SKM-1 (cell line): ENCODE measurements around the gene MKRN2OS.

Experiments used
- DNase-seq: peaks from one replicate; lab custom pipeline; 2025; ENCODE audit not compliant: unreplicated experiment; lab: John Stamatoyannopoulos, UW

The MKRN2OS gene

GRCh38 chr3:12515631-12516030 is 29.7 kb downstream of the MKRN2OS start:
- DNase-seq, result no peak

GRCh38 chr3:12513694-12514446 is 31.4 kb downstream of the MKRN2OS start:
- no peak for DNase-seq

DNA sequence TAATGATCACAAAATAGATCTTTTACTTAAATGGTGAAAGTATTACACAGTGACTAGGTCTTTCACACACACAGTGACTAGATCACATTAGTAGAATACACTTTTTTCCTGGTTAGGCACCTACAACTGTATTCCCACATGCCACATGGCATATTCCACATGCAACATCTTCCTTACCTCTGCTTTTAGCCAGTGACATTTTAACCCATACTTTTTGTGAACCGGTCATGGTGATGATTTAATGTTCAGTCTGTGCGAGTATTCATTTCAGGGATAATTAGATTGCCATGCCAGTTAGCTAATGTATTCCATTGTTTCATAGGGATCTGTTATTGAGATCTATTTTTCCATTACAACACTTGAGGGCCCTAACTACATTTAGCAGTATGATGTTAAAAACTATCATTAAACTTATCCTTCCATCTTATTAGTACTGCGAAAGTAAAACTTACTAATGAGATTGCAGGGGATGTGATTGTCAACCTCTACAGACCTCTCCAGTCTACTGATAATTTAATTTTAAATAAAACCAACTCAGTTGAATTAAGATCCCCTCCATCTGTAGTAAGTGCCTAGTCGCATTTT is 32.7 kb downstream of the MKRN2OS start:
- DNase-seq, result no peak

GRCh38 chr3:12509466-12509865 is 35.8 kb downstream of the MKRN2OS start:
- DNase-seq, result no peak

- DNase-seq, result no peak
Observed at GRCh38 chr3:12508291-12508700, 37.0 kb downstream of the MKRN2OS start.

- DNase-seq, result no peak
Observed at GRCh38 chr3:12507591-12508281, 37.6 kb downstream of the MKRN2OS start.

DNA sequence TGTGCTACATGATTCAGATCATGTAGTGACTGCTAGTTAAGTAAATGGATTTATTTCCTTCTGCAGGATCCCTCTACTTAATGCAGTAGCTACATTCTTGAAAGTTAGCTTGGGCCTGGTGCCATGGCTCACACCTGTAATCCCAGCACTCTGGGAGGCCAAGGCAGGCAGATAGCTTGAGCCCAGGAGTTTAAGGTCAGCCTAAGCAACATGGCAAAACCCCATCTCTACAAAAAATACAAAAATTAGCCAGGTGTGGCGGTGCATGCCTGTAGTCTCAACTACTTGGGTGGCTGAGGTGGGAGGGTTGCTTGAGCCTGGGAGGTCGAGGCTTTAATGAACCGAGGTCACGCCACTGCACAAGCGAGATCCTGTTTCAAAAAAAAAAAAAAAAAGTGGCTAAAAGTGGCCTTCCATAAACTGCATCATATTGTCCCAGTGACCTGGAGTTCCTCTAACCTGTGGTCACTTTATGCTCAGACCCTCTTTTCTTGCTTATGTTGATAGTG is 39.0 kb downstream of the MKRN2OS start:
- DNase-seq, result no peak

DNA sequence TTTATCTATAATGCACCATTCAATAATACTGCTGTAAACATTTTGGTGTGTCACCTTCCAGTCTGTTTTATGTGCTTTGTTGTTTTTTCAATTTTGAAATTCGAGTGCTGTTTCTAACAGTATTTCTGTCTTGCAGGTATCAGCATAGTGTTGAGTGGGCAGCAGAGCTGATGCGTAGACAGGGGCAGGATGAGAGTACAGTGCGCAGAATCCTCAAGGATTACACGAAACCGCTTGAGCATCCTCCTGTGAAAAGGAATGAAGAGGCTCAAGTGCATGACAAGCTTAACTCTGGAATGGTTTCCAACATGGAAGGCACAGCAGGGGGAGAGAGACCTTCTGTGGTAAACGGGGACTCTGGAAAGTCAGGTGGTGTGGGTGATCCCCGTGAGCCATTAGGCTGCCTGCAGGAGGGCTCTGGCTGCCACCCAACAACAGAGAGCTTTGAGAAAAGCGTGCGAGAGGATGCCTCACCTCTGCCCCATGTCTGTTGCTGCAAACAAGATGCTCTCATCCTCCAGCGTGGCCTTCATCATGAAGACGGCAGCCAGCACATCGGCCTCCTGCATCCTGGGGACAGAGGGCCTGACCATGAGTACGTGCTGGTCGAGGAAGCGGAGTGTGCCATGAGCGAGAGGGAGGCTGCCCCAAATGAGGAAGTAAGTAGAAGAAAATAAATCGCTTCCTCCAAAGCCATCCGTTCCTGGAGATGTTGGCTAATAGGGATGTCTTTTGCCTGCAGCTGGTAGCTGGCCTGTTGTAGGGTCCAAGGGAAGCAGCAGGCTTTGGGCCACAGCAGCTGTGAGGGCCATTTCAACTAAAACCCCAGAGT is 42.0 kb downstream of the MKRN2OS start:
- DNase-seq, result peak; percentile 60

DNA sequence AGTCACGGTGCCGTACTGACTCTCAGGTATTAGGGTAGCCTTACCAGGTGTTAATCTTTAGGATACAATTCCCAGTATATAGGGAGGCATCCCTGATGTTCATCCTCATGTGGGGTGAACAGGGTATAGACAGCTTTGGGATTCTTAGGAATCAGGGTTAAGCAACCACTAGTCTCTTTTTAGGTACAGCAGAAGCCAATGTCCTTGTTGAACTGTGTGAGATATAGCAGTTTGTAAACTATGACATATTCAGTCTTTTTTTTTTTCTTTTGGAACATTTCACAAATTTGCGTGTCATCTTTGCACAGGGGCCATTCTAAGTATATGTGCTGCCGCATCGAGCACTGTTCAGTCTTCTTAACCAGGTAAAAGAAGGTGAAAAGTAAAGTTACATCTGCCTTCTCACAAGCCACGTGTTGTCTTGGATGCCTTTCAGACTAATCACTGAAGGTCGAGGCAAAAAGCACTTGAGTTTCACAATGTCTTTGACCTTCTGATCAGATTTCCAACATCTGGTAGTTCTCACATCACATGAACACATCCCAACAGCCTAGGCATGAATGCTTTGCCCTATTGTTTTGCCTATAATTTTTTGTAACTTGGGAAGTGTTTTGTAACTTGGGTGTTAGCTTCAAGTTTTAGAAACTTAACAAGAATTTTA is 43.8 kb downstream of the MKRN2OS start:
- DNase-seq, result no peak

DNA sequence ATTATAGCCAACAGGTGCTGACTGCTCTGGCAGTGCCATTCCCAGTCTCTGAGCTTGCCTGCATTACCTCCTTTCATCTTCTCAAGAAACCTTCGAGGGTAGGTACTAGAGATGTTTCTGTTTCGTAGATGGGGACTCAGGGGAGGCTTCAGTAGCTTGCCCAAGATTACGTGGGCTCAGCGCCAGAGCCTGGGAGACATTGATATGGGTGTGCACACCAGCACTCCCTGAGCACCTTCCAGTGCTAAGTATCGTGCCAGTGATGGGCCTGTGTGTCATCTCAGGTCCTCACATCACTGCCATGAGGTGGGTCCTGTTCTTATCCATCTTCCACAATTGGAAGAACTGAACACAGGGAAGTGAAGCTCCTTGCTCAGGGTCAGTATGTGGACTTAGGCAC is 45.8 kb downstream of the MKRN2OS start:
- DNase-seq, result no peak

- no peak for DNase-seq
Observed at GRCh38 chr3:12496453-12496761, 48.9 kb downstream of the MKRN2OS start.

DNA sequence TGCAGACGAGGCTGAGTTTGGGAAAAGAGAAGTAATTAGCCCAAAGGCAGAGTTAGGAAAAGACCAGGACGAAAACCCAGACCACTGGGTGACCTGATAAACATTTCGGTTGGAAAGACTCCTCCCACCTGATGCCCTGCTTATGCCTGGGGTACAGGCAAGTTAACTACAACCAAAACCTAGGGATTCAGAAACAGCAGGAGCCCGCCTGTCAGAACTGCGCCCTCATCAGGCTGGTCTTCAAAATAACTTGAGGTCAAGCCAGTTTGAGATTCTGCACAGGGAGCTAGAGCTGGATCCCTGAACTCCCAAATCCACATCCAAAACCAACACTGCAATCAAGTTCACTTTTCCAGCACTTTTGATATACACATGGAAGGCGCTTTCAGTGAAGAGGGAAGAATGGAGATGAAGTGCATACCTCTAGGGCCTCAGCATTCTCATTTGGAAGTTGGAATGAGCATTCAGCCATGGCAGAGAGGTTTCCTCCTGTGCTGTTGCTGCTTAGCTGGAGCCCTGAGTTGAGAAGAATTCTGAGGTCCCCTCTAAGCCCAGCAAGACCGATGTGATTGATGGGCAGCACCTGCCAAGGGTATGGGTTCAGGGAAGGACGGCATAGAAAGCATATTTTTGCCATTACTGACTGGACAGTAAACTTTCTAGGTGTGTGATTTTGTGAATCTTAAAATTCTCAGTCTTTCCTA is 49.4 kb downstream of the MKRN2OS start:
- DNase-seq, result no peak

DNA sequence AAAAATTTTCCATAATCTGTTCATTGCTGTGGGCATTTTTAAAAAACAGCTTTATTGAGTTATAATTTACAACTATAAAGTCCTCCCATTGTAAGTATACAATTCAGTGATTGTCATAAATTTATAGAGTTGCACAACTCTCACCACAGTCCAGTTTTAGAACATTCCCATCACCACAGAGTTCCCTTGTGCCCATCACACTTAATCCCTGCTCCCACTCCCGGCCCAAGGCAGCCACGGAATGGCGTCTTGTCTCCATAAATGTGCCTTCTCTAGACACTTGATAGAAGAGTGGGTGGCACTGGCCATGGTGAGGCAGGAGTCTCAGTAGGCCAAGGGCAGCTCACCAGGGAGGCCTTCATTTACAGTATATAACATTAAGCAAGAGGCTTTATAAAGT is 54.8 kb downstream of the MKRN2OS start:
- no peak for DNase-seq

DNA sequence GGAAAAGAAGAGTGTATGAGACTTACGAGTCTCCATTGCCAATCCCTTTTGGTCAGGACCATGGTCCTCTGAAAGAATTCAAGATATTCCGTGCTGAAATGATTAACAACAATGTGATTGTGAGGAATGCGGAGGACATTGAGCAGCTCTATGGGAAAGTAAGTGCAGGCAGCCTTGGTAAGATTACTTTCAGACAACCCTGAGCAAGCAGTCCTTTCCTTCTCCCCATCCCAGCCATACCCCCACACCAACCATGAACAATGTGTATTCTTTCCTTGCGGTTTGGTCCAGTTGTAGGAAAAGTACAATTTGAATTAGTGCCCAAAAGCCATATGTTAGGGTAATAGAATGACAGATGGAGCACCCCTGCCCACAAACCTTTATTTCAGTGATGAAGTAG is 55.5 kb downstream of the MKRN2OS start:
- no peak for DNase-seq
